Dermis microvascular lymphatic vessel endothelial cell (primary cell): ENCODE results near the gene AIPL1. TPM values are rescaled to one million over a fixed set of nuclear protein-coding genes. Genes with fewer than 3 reads are reported as not detected.
"Not testable (repeated sequence)": the region's sequence is repeated elsewhere in the genome, so short reads cannot be mapped to it uniquely, and the experiment has no call there.

ENCODE experiments used
- DNase-seq, 2 donors: peaks; one replicate each; pipeline versions ENCODE4 v3.0.0 to v3.0.0-alpha.2; 2010; ENCODE audit warnings: low read depth in 2 of 2
- total RNA-seq: library from RNA; depleted of rRNA; stranded (reverse); fragments of >200 nt; gene quantifications from 2 replicates; pipeline ENCODE4 v1.2.1, GENCODE V29; 2014

AIPL1 gene
- not detected in 2 replicates for total RNA-seq

GRCh38 chr17:6435051-6435450, at the start of gene AIPL1:
Gene AIPL1, minus strand, starts transcription at chr17:6435121. Its CDS starts 17 bp downstream, at chr17:6435104.
- no peak for DNase-seq

GRCh38 chr17:6483507-6483906, 48.6 kb upstream of the AIPL1 start:
- no peak for DNase-seq

GRCh38 chr17:6482796-6483195, 47.9 kb upstream of the AIPL1 start:
- not testable (repeated sequence) for DNase-seq

GRCh38 chr17:6482105-6482455, 47.2 kb upstream of the AIPL1 start:
- no peak for DNase-seq

- no peak for DNase-seq
Observed at GRCh38 chr17:6480303-6480675, 45.4 kb upstream of the AIPL1 start.

- no peak for DNase-seq
Observed at GRCh38 chr17:6479622-6480302, 44.8 kb upstream of the AIPL1 start.

- DNase-seq: no peak
Observed at GRCh38 chr17:6478486-6478885, 43.6 kb upstream of the AIPL1 start.

GRCh38 chr17:6477831-6478383, 43.0 kb upstream of the AIPL1 start:
- no peak for DNase-seq

- no peak for DNase-seq
Observed at GRCh38 chr17:6476810-6477179, 41.9 kb upstream of the AIPL1 start.

GRCh38 chr17:6476076-6476809, 41.3 kb upstream of the AIPL1 start:
- DNase-seq: peak; percentile 29 to 39

GRCh38 chr17:6475411-6475810, 40.5 kb upstream of the AIPL1 start:
- no peak for DNase-seq

GRCh38 chr17:6474906-6475305, 40.0 kb upstream of the AIPL1 start:
- DNase-seq: no peak

GRCh38 chr17:6474376-6474775, 39.5 kb upstream of the AIPL1 start:
- DNase-seq: no peak

- DNase-seq: peak; percentile 56 to 65
Observed at GRCh38 chr17:6473128-6473767, 38.3 kb upstream of the AIPL1 start.

- no peak for DNase-seq
Observed at GRCh38 chr17:6472517-6472916, 37.6 kb upstream of the AIPL1 start.

GRCh38 chr17:6471531-6472465, 36.9 kb upstream of the AIPL1 start:
- peak in 1 of 2 donors; percentile 35 for DNase-seq

- DNase-seq: no peak
Observed at GRCh38 chr17:6470751-6471521, 36.0 kb upstream of the AIPL1 start.

- DNase-seq: no peak
Observed at GRCh38 chr17:6470146-6470718, 35.3 kb upstream of the AIPL1 start.

GRCh38 chr17:6468051-6468790, 33.3 kb upstream of the AIPL1 start:
- DNase-seq: no peak

GRCh38 chr17:6467567-6467966, 32.6 kb upstream of the AIPL1 start:
- no peak for DNase-seq
